ENCODE data around the gene ITGA8.
A peak's percentile ranks its signal among the peaks of the same experiment; 100 is the strongest.
"Not testable (repeated sequence)": the region's sequence is repeated elsewhere in the genome, so short reads cannot be mapped to it uniquely, and the experiment has no call there.

Gene ITGA8

GRCh38 chr10:15620836-15621515, 98.7 kb downstream of the ITGA8 start:
- DNase-seq (ENCODE audit: extremely low read depth in 1 of 2, low read depth in 1 of 2) = no peak

- DNase-seq (ENCODE audit: extremely low read depth in 1 of 2, low read depth in 1 of 2) = no peak
Observed at GRCh38 chr10:15620337-15620736, 99.4 kb downstream of the ITGA8 start.

- no peak for DNase-seq (ENCODE audit: extremely low read depth in 1 of 2, low read depth in 1 of 2)
Observed at GRCh38 chr10:15609246-15609645, 110.5 kb downstream of the ITGA8 start.

- DNase-seq (ENCODE audit: extremely low read depth in 1 of 2, low read depth in 1 of 2) = no peak
Observed at GRCh38 chr10:15606377-15606776, 113.3 kb downstream of the ITGA8 start.

GRCh38 chr10:15605740-15606369, 113.9 kb downstream of the ITGA8 start:
- no peak for DNase-seq (ENCODE audit: extremely low read depth in 1 of 2, low read depth in 1 of 2)

GRCh38 chr10:15603446-15604011, 116.2 kb downstream of the ITGA8 start:
- DNase-seq (ENCODE audit: extremely low read depth in 1 of 2, low read depth in 1 of 2) = no peak

GRCh38 chr10:15601819-15602218, 117.9 kb downstream of the ITGA8 start:
- DNase-seq (ENCODE audit: extremely low read depth in 1 of 2, low read depth in 1 of 2) = no peak

GRCh38 chr10:15595260-15595659, 124.5 kb downstream of the ITGA8 start:
- no peak for DNase-seq (ENCODE audit: extremely low read depth in 1 of 2, low read depth in 1 of 2)

- DNase-seq (ENCODE audit: extremely low read depth in 1 of 2, low read depth in 1 of 2) = no peak
Observed at GRCh38 chr10:15591937-15592336, 127.8 kb downstream of the ITGA8 start.

- no peak for DNase-seq (ENCODE audit: extremely low read depth in 1 of 2, low read depth in 1 of 2)
Observed at GRCh38 chr10:15591431-15591830, 128.3 kb downstream of the ITGA8 start.

GRCh38 chr10:15588635-15589508, 130.8 kb downstream of the ITGA8 start:
- DNase-seq (ENCODE audit: extremely low read depth in 1 of 2, low read depth in 1 of 2) = no peak

- DNase-seq (ENCODE audit: extremely low read depth in 1 of 2, low read depth in 1 of 2) = no peak
Observed at GRCh38 chr10:15588151-15588550, 131.6 kb downstream of the ITGA8 start.

GRCh38 chr10:15587271-15587670, 132.5 kb downstream of the ITGA8 start:
- no peak for DNase-seq (ENCODE audit: extremely low read depth in 1 of 2, low read depth in 1 of 2)

GRCh38 chr10:15585303-15585715, 134.4 kb downstream of the ITGA8 start:
- peak in 1 of 2 donors; percentile 2 for DNase-seq (ENCODE audit: extremely low read depth in 1 of 2, low read depth in 1 of 2)

GRCh38 chr10:15582972-15583371, 136.8 kb downstream of the ITGA8 start:
- not testable (repeated sequence) for DNase-seq (ENCODE audit: extremely low read depth in 1 of 2, low read depth in 1 of 2)

GRCh38 chr10:15579605-15580004, 140.1 kb downstream of the ITGA8 start:
- DNase-seq (ENCODE audit: extremely low read depth in 1 of 2, low read depth in 1 of 2) = no peak

GRCh38 chr10:15572531-15573045, 147.1 kb downstream of the ITGA8 start:
- no peak for DNase-seq (ENCODE audit: extremely low read depth in 1 of 2, low read depth in 1 of 2)

- no peak for DNase-seq (ENCODE audit: extremely low read depth in 1 of 2, low read depth in 1 of 2)
Observed at GRCh38 chr10:15571575-15571974, 148.1 kb downstream of the ITGA8 start.

- no peak for DNase-seq (ENCODE audit: extremely low read depth in 1 of 2, low read depth in 1 of 2)
Observed at GRCh38 chr10:15570738-15571339, 148.9 kb downstream of the ITGA8 start.

- DNase-seq (ENCODE audit: extremely low read depth in 1 of 2, low read depth in 1 of 2) = no peak
Observed at GRCh38 chr10:15567952-15568351, 151.8 kb downstream of the ITGA8 start.

GRCh38 chr10:15563246-15563645, 156.5 kb downstream of the ITGA8 start:
- no peak for DNase-seq (ENCODE audit: extremely low read depth in 1 of 2, low read depth in 1 of 2)

Data from activated CD8-positive, alpha-beta memory T cell treated with anti-CD3 and anti-CD28 coated beads for 1 hour (primary cell).